HG02870 (cell line): ENCODE data around the gene SCO2.
A peak's percentile ranks its signal among the peaks of the same experiment; 100 is the strongest.
"Not testable (repeated sequence)": the region's sequence is repeated elsewhere in the genome, so short reads cannot be mapped to it uniquely, and the experiment has no call there.

Source experiments
- ATAC-seq: cut with Tn5 transposase; IDR thresholded peaks from one replicate; pipeline ENCODE4 v1.9.1; 2021; ENCODE audit warnings: mild to moderate bottlenecking, moderate library complexity; ENCODE audit not compliant: unreplicated experiment

The SCO2 gene

DNA sequence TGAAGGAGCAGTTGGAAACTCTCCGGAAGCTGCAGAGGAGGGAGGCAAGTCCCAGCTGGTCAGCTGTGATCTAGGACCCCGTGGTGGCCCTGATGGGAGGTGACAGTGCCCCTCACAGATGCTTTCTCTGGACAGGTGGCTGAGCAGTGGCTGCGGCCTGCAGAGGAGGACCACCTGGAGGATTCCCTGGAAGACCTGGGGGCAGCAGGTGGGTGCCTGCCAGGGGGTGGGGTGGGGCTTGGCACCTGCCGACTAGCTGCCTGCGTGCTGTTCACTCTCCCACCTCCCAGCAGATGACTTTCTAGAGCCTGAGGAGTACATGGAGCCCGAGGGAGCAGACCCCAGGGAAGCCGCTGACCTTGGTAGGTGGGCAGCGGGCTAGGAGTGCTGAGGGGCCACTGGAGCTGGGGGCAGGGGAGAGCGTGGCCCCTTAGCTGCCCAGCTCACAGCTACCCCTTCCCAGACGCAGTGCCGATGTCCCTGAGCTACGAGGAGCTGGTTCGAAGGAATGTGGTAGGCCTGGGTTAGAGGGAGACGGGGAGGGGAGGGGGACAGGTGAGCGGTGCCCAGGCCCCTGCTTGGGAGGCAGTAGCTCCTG lies 3.1 kb downstream of the SCO2 start:
- no peak for ATAC-seq

DNA sequence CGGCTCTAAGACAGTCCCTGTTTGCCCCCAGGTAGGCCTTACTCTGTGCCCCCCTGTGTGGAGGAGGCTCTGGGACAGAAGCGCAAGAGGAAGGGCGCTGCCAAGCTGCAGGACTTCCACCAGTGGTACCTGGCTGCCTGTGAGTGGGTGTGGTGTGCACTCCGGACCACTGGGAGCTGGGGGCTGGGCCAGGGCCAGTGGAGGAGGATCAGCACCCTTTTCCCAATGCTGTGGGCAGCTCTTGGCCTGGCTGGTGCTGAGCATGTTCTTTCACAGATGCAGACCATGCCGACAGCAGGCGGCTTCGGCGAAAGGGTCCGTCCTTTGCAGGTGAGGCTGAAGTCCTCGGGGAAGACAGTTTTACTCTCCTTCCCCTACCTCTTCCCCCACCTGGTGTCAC lies 3.7 kb downstream of the SCO2 start:
- no peak for ATAC-seq

DNA sequence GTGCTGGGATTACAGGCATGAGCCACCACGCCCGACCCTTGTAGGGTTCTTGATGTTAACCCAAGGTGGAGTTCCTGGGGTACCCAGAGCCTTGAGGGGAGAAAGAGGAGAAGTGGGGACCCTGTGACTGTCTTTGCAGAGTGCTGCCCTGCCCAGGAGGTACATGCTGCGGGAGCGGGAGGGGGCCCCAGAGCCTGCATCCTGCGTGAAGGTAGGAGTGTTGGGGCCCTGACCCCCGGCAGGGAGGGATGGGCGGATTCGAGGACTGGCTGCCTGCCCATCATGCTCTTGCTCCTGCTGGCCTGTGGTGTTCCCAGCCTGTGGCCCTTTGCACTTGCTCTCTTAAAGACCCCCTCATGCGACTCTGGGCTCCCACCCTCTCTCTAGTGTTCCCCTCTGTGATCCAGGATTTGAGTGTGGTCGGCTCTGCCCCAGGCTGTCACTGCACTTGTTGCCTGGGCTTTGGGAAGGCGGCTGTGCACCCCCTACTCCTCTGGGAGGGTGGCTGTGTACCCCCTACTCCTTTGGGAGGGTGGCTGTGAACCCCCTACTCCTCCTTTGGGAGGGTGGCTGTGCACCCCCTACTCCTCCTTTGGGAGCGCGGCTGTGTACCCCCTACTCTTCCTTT lies 4.5 kb downstream of the SCO2 start:
- ATAC-seq, result no peak

DNA sequence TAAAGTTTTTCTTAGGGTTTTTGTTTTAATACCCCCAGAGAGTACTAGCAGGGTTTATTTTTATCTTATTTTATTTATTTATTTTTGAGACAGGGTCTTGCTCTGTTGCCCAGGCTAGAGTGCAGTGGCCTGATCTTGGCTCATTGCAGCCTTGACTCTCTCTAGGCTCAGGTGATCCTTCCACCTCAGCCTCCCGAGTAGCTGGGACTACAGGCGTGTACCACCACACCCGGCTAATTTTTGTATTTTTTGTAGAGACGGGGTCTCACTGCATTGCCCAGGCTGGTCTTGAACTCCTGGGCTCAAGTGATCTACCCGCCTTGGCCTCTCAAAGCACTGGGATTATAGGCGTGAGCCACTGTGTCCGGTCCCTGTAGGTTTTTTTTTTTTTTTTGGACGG lies 5.2 kb downstream of the SCO2 start:
- ATAC-seq, result not testable (repeated sequence)

DNA sequence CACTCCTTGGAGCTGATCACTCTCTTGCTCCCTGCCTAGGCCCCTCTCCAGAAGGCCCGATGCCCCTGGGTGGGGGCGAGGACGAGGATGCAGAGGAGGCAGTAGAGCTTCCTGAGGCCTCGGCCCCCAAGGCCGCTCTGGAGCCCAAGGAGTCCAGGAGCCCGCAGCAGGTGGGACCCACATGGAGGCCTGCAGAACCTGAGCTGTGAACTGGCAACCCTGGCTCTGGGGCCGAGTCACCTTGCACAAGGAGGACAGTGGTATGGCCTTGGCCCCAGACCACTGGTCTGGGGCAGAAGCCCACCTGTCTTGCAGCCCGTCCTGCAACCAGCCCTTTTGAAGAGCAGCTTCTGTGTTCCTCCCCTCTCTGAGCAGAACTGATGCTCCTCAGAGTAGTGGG lies 6.2 kb downstream of the SCO2 start:
- ATAC-seq, result no peak

DNA sequence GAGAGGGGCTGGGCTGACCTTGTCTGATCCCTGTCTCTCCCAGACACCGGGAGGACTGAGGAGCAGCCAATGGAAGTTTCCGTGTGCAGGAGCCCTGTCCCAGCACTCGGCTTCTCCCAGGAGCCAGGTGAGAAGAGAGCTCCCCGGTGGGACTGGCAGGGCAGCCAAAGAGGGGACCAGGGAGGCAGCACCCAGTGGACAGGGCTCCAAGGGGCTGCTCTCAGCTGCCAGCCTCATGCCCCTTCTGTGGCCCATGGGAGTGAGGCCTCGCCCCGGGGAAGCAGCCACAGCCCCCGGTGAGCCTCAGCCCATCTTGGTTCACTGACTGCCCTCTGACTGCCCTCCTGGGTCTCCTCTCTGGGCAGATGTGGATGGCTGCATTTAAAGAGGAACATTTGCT lies 6.8 kb downstream of the SCO2 start:
- no peak for ATAC-seq

DNA sequence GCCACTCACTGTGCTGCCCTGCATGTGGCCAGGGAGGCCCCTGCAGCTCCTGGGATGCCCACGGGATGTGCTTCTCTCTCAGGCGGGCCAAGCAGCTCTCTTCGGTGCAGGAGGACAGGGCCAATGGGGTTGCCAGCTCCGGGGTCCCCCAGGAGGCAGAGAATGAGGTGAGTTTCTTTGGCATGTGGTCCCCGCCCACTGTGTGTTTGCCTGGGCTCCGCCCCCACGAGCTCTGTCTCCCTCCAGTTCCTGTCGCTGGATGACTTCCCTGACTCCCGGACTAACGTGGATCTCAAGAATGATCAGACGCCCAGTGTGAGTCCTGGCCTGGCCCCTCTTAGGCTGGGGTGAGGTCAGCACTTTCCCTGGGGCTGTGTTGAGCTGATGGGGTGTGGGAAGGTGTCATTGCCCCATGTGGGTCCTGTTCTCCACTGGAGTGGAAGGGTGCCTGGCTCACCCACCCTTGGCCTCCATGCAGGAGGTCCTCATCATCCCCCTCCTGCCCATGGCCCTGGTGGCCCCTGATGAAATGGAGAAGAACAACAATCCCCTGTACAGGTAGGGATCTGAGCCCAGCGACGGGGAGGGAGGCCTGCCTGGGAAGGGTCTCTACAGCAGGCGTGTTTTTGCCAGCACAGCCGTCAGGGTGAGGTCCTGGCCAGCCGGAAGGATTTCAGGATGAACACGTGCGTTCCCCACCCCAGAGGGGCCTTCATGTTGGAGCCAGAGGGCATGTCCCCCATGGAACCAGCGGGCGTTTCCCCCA lies 7.7 kb downstream of the SCO2 start:
- no peak for ATAC-seq

DNA sequence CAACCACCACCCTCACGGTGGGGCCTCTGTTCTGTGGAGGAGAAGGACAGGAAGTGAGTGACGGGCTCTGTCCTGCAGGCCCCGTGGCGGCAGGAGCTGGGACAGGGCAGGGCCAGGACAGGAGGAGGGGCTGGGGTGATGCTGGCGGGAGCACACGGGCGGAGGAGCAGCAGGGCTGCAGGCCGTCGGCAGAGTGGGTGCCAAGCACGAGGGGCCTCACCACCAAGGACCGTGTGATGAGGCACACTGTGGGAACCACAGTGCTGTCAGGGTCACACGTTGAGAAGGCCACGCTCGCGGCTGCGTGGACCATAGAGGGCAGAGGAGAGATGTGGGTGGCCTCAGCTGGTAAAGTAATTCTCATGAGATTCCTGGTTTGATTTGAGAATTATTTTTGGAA lies 8.5 kb downstream of the SCO2 start:
- no peak for ATAC-seq

DNA sequence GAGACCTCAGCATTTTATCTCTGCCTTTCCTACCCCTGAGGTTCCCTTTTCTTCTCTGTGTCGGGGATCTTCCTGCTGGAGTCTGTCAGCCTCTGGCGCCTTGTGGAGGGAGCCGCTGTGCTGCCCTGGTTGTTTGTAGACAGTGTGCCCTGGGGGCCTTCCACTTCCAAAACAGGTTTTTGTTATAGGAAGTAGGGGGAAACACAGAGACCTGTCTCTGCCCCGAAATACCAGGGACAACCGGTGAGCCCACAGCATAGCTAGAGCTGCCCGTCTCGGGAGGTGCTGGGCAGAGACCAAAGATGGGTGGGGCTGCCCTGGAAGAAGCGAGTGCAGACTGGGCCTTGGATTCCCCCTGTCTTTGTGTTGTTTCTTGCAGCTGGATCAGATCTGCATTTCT lies 9.3 kb downstream of the SCO2 start:
- ATAC-seq, result no peak

DNA sequence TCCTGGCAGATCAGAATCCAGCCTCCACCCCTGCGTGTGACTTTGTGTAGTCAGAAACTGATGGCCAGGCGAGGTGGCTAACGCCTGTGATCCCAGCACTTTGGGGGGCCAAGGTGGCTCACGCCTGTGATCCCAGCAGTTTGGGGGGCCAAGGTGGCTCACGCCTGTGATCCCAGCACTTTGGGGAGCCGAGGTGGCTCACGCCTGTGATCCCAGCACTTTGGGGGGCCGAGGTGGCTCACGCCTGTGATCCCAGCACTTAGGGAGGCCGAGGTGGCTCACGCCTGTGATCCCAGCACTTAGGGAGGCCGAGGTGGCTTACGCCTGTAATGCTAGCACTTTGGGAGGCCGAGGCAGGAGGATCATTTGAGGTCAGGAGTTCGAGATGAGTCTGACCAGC lies 12.2 kb downstream of the SCO2 start:
- ATAC-seq, result no peak

DNA sequence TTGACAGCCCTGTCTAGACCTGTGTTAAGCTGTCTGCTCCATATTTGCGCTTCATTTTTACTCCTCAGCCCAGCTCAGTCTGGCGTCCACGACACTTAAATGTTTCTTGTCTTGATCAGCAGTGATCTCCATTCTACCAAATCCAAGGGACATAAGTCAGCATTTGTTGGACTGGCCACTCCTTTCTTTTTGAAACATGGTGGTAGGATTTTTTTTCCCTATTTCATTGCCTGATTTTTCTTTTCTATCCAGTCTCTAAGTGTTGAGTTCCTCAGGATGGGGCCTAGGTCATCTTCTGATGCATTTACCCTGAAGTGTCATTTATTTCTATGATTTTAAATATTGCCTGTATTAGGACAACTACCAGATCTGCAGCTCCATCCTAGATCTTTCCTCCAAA lies 16.5 kb downstream of the SCO2 start:
- ATAC-seq, result no peak

DNA sequence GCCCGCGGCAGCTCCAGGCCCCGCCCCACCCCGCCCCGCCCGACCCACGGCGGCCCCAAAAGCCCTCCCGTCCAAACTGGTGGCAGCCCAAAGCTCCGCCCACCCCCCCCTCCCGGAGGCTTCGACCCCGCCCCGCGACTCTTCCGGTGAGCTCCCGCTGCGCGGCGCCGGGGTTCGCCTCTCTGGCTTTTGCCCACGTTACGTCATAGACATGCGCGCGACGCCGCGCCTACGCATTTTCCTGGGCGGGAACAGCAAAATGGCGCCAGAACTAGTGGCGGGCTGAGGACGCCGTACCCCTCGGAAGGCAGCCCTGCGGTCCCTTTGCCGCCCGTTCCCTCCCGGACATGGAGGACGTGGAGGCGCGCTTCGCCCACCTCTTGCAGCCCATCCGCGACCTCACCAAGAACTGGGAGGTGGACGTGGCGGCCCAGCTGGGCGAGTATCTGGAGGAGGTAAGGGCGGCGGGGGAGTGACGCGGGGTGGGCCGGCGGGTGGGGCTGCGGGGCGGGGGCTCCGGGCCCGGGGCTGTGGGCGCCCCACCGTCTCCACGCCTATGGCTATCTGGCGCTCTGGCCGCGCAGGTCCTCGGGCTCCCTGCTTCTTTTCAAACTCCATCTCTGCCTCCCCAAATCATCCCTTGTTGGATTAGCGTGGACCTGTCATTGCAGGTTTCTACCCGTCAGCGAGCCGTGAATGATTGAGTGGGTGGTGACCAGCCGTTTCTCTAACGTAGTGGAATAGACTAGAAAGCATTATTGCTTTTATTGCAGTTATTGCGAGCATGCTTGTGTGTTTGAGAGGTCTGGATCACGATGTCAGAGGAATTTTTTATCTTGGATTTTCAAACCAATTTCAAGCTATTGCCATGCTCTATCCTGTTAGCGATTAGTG lies 17.2 kb downstream of the SCO2 start, which contains the start of gene NCAPH2:
NCAPH2 (plus strand) TSS at position 234 of the 894 bp plus-strand sequence; CDS start at position 348, 114 bp downstream.
- ATAC-seq, result peak; percentile 75

DNA sequence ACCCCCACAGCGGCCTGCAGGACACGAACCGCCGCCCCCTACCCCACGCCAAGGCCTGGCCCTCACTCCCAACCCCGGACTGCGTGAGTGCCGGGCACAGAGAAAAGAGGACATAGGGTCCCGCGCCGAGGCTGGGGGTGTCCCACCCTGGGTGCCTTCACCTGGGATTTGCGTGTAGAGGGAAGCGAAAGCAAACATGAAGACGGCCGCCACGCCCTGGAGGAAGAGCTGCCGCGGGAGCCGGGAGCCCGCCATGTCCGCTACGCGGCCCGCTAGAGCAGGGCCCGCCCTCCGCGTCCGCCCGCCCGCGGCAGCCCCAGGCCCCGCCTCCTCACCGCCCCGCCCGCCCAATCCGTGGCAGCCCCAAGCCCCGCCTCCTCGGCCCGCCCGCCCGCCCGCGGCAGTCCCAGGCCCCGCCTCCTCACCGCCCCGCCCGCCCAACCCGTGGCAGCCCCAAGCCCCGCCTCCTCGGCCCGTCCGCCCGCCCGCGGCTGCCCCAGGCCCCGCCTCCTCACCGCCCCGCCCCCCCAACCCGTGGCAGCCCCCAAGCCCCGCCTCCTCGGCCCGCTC lies 17.9 kb downstream of the SCO2 start, which contains the start of gene LMF2:
LMF2 (minus strand) TSS at position 282 of the 570 bp plus-strand sequence; CDS start at position 255, 27 bp downstream.
- ATAC-seq, result peak; percentile 56

DNA sequence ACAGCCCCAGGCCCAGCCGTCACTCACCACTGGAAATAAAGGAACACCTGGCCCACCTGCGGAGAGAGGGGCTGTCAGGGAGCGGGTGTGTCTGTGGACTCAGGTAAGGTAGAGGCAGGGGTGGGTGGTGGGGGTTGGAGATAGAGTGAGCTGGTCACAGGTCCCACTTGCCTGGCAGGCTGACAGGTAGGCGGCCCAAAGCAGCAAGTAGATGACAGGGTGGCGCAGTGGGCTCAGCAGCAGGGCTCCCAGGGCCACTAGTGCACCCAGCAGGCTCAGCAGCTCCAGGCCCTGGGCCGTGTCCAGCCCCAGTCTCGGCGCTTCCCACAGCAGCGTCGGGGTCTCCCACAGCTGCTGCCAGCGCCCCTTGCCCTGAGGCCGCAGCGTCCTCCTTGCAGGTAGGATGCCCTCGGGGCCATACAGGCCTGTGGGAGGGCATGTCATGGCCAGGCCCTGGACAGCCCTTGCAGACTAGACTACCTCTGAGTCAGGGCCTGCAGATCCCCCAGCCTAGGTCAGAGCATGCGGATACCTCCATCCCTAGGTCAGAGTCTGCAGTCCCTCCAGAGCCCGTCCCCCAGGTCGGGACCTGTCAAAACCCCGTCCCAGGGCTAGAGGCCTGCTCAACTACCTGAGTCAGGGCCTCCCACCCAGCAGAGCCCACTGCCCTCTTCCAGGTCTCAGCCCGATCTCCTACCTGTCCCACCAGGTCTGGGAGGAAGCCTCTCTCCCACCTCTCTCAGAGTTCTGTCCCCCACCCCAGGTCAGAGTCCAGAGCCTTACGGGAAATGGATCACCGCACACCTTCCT lies 18.6 kb downstream of the SCO2 start:
- ATAC-seq, result no peak

DNA sequence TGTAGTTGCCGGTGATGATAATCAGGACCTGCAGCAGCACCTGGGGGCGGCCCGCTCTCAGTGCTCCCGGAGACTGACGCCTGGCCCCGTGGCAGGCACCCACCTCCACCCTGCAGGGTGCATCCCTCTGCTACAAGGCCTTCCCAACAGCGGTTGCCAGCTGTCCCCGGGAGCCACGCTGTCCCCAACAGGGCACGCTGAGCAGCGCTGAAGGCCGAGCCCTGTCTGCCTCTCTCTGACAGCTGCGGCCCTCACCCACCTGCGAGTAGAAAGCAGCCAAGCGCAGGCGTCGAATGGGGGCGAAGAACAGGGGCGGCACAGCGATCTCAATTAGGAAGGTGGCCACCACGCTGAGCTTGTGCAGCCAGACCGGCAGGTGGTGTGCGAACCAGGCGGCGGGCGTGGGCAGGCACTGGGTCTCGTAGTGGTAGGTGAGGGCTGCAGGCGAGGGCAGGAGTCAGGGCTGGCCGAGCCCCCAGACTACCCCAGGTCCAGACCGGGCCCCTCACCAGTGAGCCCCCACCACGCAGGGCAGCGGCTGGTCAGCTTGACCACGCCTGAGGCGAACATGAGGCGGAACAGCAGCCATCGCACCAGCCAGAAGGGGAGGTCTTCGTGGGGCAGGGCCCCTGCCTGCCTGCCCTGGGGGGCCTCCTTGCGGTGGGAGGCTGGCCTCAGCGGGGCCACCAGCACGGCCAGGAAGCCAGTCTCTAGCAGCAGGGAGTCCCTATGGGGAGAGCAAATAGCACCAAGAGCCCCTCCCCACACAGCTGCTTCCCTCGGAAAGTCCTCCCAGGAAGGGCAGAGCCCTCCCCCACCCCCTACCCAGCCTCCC lies 19.4 kb downstream of the SCO2 start:
- no peak for ATAC-seq

DNA sequence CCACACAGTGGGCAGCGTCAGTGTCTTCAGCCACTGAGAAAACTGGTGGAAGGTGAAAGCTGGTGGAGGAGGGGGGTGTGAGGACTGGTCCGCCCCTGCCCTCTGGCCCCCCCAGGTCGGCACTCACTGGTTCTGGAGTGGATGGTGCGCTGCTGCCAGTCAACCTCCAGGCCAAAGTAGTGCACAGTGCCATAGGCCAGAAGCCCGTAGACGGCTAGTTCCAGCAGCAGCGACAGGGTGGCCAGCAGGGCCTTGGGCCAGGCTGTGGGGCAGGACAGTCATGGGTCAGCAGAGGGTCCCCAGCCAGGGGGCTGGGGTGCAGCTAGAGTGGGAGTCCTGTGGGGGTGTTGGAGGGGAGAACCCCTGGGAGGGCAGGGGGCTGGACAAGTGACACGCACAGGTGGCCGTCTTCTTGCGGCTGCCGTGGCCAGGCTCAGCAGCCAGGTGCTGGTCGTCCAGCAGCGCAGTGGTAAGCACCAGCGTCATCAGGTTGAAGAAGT lies 20.1 kb downstream of the SCO2 start:
- ATAC-seq, result no peak

DNA sequence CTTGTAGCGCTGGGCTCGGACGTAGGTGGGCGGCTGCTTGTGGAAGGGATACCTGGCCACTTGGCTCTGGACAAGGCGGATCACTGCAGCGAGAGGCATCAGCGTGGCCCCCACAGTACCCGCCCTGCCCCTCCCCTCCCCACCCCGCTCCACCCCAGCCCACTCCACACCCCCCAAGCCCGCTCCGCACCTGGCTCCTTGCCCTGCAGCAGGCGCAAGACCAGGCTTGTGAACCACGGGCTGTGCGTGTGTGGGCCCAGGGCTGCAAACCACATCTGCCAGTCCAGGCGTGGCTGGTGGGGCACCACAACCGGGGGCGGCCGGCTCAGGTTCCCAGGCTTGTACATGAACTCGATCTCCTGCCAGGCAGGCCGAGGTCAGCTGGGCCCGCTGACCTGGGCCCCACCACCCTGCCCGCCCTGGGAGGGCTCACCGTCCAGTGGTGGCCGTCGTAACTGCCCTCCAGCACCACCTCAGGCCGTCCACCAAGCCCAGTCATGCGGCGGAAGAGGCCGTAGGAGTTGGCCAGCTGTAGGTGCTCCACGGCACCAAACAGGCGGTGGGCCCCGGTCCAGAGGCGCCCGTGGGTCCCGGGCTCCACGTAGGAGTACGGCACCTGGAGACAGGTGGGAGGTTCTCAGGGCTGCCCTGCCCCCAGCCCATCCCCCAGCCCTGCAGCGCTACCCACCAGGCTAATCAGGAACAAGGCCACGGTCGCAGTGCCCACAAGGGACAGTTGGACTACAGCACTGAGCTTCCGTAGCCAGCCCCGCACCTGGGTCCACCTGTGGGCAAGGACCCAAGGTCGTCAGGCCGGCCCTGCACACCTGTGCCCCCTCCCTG lies 20.8 kb downstream of the SCO2 start:
- no peak for ATAC-seq
